Karpas-422 (cell line): ENCODE results near the gene C13orf46. TPM values are rescaled to one million over a fixed set of nuclear protein-coding genes. Genes with fewer than 3 reads are reported as not detected.
"Not testable (repeated sequence)": the region's sequence is repeated elsewhere in the genome, so short reads cannot be mapped to it uniquely, and the experiment has no call there.

Experiments used
- DNase-seq: peaks from one replicate; pipeline ENCODE4 v3.0.0-alpha.2; 2015
- H2AFZ ChIP-seq: fragments of 200-600 bp; sonication (generic); 2 replicates; pipeline ENCODE4 v1.6.1; 2014; ENCODE audit warnings: antibody characterized with exemption, low read length, mixed read lengths
- H3K27ac ChIP-seq: fragments of 200-600 bp; sonication (generic); 2 replicates; pipeline ENCODE4 v1.5.1; 2014; ENCODE audit warnings: mild to moderate bottlenecking, low read length, moderate library complexity
- H3K27me3 ChIP-seq: fragments of 200-600 bp; sonication (generic); 2 replicates; pipeline ENCODE4 v1.6.1; 2014; ENCODE audit warnings: low read length, mixed read lengths
- H3K36me3 ChIP-seq: fragments of 200-600 bp; sonication (generic); 2 replicates; pipeline ENCODE4 v1.6.1; 2014; ENCODE audit warnings: low read length, mixed read lengths; ENCODE audit not compliant: insufficient read depth
- H3K4me1 ChIP-seq: fragments of 200-600 bp; sonication (generic); 2 replicates; pipeline ENCODE4 v1.6.1; 2014; ENCODE audit warnings: mild to moderate bottlenecking, low read length, mixed read lengths
- H3K4me2 ChIP-seq: fragments of 200-600 bp; sonication (generic); 2 replicates; pipeline ENCODE4 v1.6.1; 2014; ENCODE audit warnings: low read length, low read depth, mild to moderate bottlenecking; ENCODE audit not compliant: poor library complexity, severe bottlenecking
- H3K4me3 ChIP-seq: fragments of 200-600 bp; sonication (generic); 2 replicates; pipeline ENCODE4 v1.5.1; 2014; ENCODE audit warnings: mild to moderate bottlenecking, antibody characterized with exemption, low read length, mixed read lengths
- H3K79me2 ChIP-seq: fragments of 200-600 bp; sonication (generic); 2 replicates; pipeline ENCODE4 v1.6.1; 2014; ENCODE audit warnings: mild to moderate bottlenecking, low read length, mixed read lengths
- H3K9ac ChIP-seq: fragments of 200-600 bp; sonication (generic); 2 replicates; pipeline ENCODE4 v1.6.0; 2014; ENCODE audit warnings: low read length
- H3K9me2 ChIP-seq: fragments of 200-600 bp; sonication (generic), shearing (Covaris generic); replicated peaks from 2 replicates; pipeline ENCODE4 v1.6.0; 2014; ENCODE audit warnings: mild to moderate bottlenecking, low read length, moderate library complexity; ENCODE audit not compliant: insufficient read depth
- H3K9me3 ChIP-seq: fragments of 300-700, 200-600 bp; sonication (generic); 2 replicates; pipeline ENCODE4 v1.6.1; 2014; ENCODE audit warnings: low read length, mixed read lengths
- H4K20me1 ChIP-seq: fragments of 200-600 bp; sonication (generic); 2 replicates; pipeline ENCODE4 v1.6.1; 2014; ENCODE audit warnings: mild to moderate bottlenecking, antibody characterized with exemption, low read length, low read depth; ENCODE audit not compliant: insufficient read depth
- total RNA-seq: library from RNA; depleted of rRNA; stranded (reverse); fragments of >200 nt; shearing (Covaris generic); gene quantifications from 2 replicates; pipeline ENCODE4 v1.2.3, GENCODE V29; 2014; ENCODE audit warnings: low replicate concordance

The C13orf46 gene
- total RNA-seq, 1 experiment from 2014 or later, result not detected

- H3K27ac ChIP-seq, H3K9ac ChIP-seq, H4K20me1 ChIP-seq, DNase-seq, H3K4me2 ChIP-seq, H3K9me2 ChIP-seq, H2AFZ ChIP-seq, H3K4me1 ChIP-seq, H3K9me3 ChIP-seq, H3K36me3 ChIP-seq, H3K27me3 ChIP-seq, H3K4me3 ChIP-seq, H3K79me2 ChIP-seq: not testable (repeated sequence)
These were observed 60.5 kb downstream of the C13orf46 start for GRCh38 chr13:113913408-113913807.

GRCh38 chr13:113912596-113912995 is 61.3 kb downstream of the C13orf46 start:
- H3K9ac ChIP-seq, result no peak overlapping the region
- H4K20me1 ChIP-seq, result no peaks in the 10 kb centered on the region
- H2AFZ ChIP-seq, result no peak overlapping the region
- no peaks in the 10 kb centered on the region for H3K79me2 ChIP-seq
- DNase-seq, result no peak
- H3K9me2 ChIP-seq, result no peaks in the 10 kb centered on the region
- no peaks in the 10 kb centered on the region for H3K9me3 ChIP-seq
- H3K27me3 ChIP-seq, result no peaks in the 10 kb centered on the region
- H3K4me3 ChIP-seq, result no peak overlapping the region
- H3K36me3 ChIP-seq, result no peaks in the 10 kb centered on the region
- H3K27ac ChIP-seq, result no peak overlapping the region
- H3K4me1 ChIP-seq, result peaks cover 4% of the 10 kb centered on the region
- H3K4me2 ChIP-seq, result no peak overlapping the region

DNA sequence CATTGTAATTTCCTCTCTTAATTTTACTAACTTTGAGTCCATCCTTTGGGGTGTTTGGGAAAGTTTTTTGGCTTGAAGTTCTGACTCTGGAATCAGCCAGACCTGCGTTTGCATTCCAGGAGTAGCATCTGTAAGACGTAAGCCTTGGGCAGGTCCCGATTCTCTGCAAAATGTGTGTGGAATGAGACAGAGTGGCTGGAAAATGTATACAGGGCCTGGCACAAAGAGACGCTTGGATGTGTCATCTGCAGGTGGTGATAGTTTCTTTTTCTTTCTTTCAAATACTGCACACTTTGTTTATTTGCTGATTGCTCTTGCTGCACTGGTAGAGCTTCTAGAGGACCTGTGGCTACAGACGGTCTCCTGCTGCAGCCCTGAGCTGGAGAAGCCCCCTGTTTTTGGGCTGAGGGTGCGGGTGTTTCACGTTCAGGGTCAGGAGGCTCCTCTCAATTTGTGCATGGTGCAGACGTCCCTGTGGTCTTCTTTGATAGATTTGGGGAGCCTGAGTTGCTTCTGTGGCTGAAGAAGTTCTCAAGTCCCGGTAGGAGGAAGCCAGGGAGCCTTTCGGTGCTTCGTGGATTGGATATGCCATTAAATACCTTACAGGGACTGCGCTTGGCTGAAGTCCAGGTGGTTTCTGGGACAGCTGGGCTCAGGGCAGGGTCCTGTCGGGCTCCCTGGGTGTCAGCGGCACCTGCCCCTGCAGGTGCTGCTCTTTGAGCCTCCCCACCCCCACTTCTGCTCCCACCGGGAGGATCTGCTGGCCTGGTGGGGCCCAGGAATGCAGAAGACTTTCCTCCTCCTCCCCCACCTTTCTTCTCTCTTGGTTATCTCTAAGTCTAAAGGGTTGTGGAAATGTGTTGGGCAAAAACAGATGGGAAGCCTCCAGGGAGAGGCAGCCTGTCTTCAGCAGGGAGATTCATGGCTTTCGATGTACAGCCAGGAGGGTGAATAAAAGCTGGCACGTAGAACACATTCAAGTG is 66.0 kb downstream of the C13orf46 start:
- Histone ChIP-seq H4K20me1 (no peaks in the 10 kb centered on the region), H3K36me3 (no peaks in the 10 kb centered on the region)

GRCh38 chr13:113906571-113906970 is 67.3 kb downstream of the C13orf46 start:
- H2AFZ ChIP-seq, result no peak overlapping the region
- H3K79me2 ChIP-seq, result no peaks in the 10 kb centered on the region
- H3K36me3 ChIP-seq, result no peaks in the 10 kb centered on the region
- H3K9ac ChIP-seq, result no peak overlapping the region
- no peak for DNase-seq
- H3K4me3 ChIP-seq, result no peak overlapping the region
- H3K27ac ChIP-seq, result no peak overlapping the region
- H3K9me3 ChIP-seq, result no peaks in the 10 kb centered on the region
- H3K4me2 ChIP-seq, result no peak overlapping the region
- no peaks in the 10 kb centered on the region for H4K20me1 ChIP-seq
- no peaks in the 10 kb centered on the region for H3K9me2 ChIP-seq
- H3K4me1 ChIP-seq, result peaks cover 4% of the 10 kb centered on the region
- no peaks in the 10 kb centered on the region for H3K27me3 ChIP-seq

More for the DNA sequence above, 66.0 kb downstream of the C13orf46 start:
- no peak for DNase-seq
- no peak overlapping the region for H3K27ac ChIP-seq
- no peak overlapping the region for H3K4me2 ChIP-seq
- H3K9me2 ChIP-seq, result no peaks in the 10 kb centered on the region
- no peaks in the 10 kb centered on the region for H3K79me2 ChIP-seq
- H3K9me3 ChIP-seq, result no peaks in the 10 kb centered on the region
- peaks cover 4% of the 10 kb centered on the region for H3K4me1 ChIP-seq
- H2AFZ ChIP-seq, result no peak overlapping the region
- H3K9ac ChIP-seq, result no peak overlapping the region
- no peaks in the 10 kb centered on the region for H3K27me3 ChIP-seq
- H3K4me3 ChIP-seq, result no peak overlapping the region

DNA sequence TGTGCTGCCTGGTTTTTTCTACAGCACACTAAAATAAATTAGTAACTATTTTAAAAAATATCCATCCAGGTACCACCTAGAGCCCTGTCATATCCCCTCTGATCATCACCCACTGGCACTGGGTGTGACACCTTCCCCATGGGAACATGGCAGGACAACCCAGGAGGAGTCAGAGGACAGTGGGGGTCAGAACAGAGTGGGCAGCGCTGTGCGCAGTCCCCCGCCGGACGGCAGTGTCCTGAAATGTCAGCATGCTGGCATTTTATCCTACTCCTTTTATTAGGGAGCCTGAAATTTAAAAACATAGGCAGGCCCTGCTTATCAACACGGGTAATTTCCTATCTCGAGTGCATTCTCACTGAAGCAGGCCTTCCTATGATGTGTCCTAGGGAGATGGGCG is 67.9 kb downstream of the C13orf46 start:
- no peaks in the 10 kb centered on the region for H4K20me1 ChIP-seq
- no peaks in the 10 kb centered on the region for H3K27me3 ChIP-seq
- H3K9me2 ChIP-seq, result no peaks in the 10 kb centered on the region
- no peaks in the 10 kb centered on the region for H3K79me2 ChIP-seq
- H3K9me3 ChIP-seq, result no peaks in the 10 kb centered on the region
- H2AFZ ChIP-seq, result no peak overlapping the region
- H3K9ac ChIP-seq, result no peak overlapping the region
- H3K4me1 ChIP-seq, result peaks cover 4% of the 10 kb centered on the region
- H3K36me3 ChIP-seq, result no peaks in the 10 kb centered on the region
- DNase-seq, result no peak
- H3K4me2 ChIP-seq, result no peak overlapping the region
- H3K27ac ChIP-seq, result no peak overlapping the region
- no peak overlapping the region for H3K4me3 ChIP-seq

DNA sequence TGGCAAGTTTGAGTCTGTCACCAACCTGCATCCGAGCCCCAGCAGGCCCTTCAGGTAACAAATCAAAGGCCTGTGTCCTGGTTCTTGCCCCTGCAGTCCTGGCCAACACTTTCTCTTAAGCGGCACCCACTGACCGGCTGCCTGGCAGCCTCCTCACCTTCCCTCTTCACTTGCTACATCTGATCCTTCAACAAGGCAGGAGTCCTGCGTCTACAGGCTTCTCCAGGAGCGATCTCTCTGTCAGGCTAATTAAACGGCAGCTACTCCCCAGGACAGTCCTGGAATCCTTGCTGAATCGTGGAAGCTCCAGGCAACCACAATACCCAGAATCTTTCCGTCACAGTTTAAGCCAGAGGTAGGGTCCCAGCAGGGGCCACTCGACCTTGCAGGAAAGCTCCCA is 68.9 kb downstream of the C13orf46 start:
- Histone ChIP-seq H3K4me3 (no peak overlapping the region), H3K27me3 (no peaks in the 10 kb centered on the region), H3K4me2 (no peak overlapping the region), H3K9me3 (no peaks in the 10 kb centered on the region), H3K4me1 (peaks cover 4% of the 10 kb centered on the region), H3K9me2 (no peaks in the 10 kb centered on the region), H3K36me3 (no peaks in the 10 kb centered on the region), H3K27ac (no peak overlapping the region), H3K79me2 (no peaks in the 10 kb centered on the region), H2AFZ (no peak overlapping the region), H3K9ac (no peak overlapping the region), H4K20me1 (no peaks in the 10 kb centered on the region)
- no peak for DNase-seq

DNA sequence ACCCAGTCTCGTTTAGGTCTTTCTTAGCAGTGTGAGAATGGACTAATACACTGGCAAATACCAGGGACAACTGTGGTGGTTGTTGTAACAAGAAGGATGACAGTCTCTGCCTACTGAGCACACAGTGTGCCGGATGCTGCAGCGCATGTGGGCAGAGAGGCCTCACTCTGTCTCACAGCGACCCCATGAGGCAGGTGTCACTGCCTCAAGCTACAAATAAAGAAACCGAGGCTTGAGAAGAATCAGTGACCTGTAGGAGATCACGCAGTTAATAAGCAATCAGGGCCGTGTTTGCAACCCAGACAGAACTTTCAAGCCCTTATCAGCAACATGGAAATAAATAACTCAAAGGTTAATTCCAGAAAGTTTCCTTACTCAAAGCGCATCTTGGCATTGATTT is 69.5 kb downstream of the C13orf46 start:
- Histone ChIP-seq H2AFZ (no peak overlapping the region), H3K27ac (no peak overlapping the region), H3K9me2 (no peaks in the 10 kb centered on the region), H4K20me1 (no peaks in the 10 kb centered on the region), H3K36me3 (no peaks in the 10 kb centered on the region), H3K4me1 (peaks cover 4% of the 10 kb centered on the region), H3K9me3 (no peaks in the 10 kb centered on the region), H3K79me2 (no peaks in the 10 kb centered on the region), H3K9ac (no peak overlapping the region), H3K4me3 (no peak overlapping the region), H3K4me2 (no peak overlapping the region), H3K27me3 (no peaks in the 10 kb centered on the region)
- DNase-seq, result peak; percentile 74

GRCh38 chr13:113903912-113904311 is 70.0 kb downstream of the C13orf46 start:
- no peak for DNase-seq
- Histone ChIP-seq H3K4me3 (no peak overlapping the region), H3K9me2 (no peaks in the 10 kb centered on the region), H4K20me1 (no peaks in the 10 kb centered on the region), H3K79me2 (no peaks in the 10 kb centered on the region), H3K4me1 (peaks cover 4% of the 10 kb centered on the region), H3K27me3 (no peaks in the 10 kb centered on the region), H2AFZ (no peak overlapping the region), H3K36me3 (no peaks in the 10 kb centered on the region), H3K4me2 (no peak overlapping the region), H3K9me3 (no peaks in the 10 kb centered on the region), H3K9ac (no peak overlapping the region), H3K27ac (no peak overlapping the region)
